ENCODE measurements around the gene TBL1X. TPM values are rescaled to one million over a fixed set of nuclear protein-coding genes. Genes with fewer than 3 reads are reported as not detected.

Gene TBL1X
- total RNA-seq, 1 donor from 2014 or later = 26.4 TPM

- no peak overlapping the region for H3K27ac ChIP-seq (ENCODE audit: low read depth, low read length)
- Mint-ChIP-seq H3K27ac (ENCODE audit: unreplicated experiment) (no peak overlapping the region), H3K27me3 (ENCODE audit: low read depth, unreplicated experiment) (no peaks in the 10 kb centered on the region), H3K36me3 (ENCODE audit: low read depth, unreplicated experiment) (no peaks in the 10 kb centered on the region), H3K9me3 (ENCODE audit: unreplicated experiment) (no peaks in the 10 kb centered on the region), H3K4me3 (ENCODE audit: unreplicated experiment) (no peak overlapping the region), H3K4me1 (ENCODE audit: low read depth, unreplicated experiment) (no peaks in the 10 kb centered on the region)
- TF ChIP-seq EZH2 (IDR thresholded peaks at IDR 0.05; ENCODE audit: insufficient read depth, low read length) = no peak
- no peak for TF ChIP-seq CTCF (IDR thresholded peaks at IDR 0.05; ENCODE audit: insufficient read depth, low read depth, low read length)
- H3K4me2 ChIP-seq (ENCODE audit: low read length) = no peak overlapping the region
- no peak overlapping the region for H3K4me3 ChIP-seq (ENCODE audit: insufficient read depth, low read depth, low read length)
- no peaks in the 10 kb centered on the region for H3K36me3 ChIP-seq (ENCODE audit: insufficient read depth, low read length)
- no peak overlapping the region for H2AFZ ChIP-seq (ENCODE audit: low read depth, low read length)
- peaks cover 7% of the 10 kb centered on the region for H3K4me1 ChIP-seq (ENCODE audit: insufficient read depth, low read length)
- no peaks in the 10 kb centered on the region for H3K9me3 ChIP-seq (ENCODE audit: insufficient read depth, low read depth, low read length)
- FAIRE-seq = no peak
- H3K27me3 ChIP-seq (ENCODE audit: insufficient read depth, low read length) = no peaks in the 10 kb centered on the region
- H4K20me1 ChIP-seq (ENCODE audit: insufficient read depth, low read length) = peaks cover 12% of the 10 kb centered on the region
- peaks cover 6% of the 10 kb centered on the region for H3K79me2 ChIP-seq (ENCODE audit: insufficient read depth, low read length)
- no peak for DNase-seq (ENCODE audit: low read depth)
- H3K9ac ChIP-seq (ENCODE audit: low read length) = no peak overlapping the region
These were observed 108.6 kb downstream of the TBL1X start for GRCh38 chrX:9573282-9574106.

- no peak overlapping the region for H2AFZ ChIP-seq (ENCODE audit: low read depth, low read length)
- no peaks in the 10 kb centered on the region for H3K36me3 ChIP-seq (ENCODE audit: insufficient read depth, low read length)
- peaks cover 6% of the 10 kb centered on the region for H3K4me1 Mint-ChIP-seq (ENCODE audit: low read depth, unreplicated experiment)
- H3K4me3 ChIP-seq (ENCODE audit: insufficient read depth, low read depth, low read length) = no peak overlapping the region
- no peak overlapping the region for H3K27ac Mint-ChIP-seq (ENCODE audit: unreplicated experiment)
- no peak overlapping the region for H3K27ac ChIP-seq (ENCODE audit: low read depth, low read length)
- H3K4me2 ChIP-seq (ENCODE audit: low read length) = no peak overlapping the region
- H3K27me3 ChIP-seq (ENCODE audit: insufficient read depth, low read length) = no peaks in the 10 kb centered on the region
- H3K9me3 ChIP-seq (ENCODE audit: insufficient read depth, low read depth, low read length) = no peaks in the 10 kb centered on the region
- H3K4me3 Mint-ChIP-seq (ENCODE audit: unreplicated experiment) = no peak overlapping the region
- FAIRE-seq (no peak), DNase-seq (ENCODE audit: low read depth) (no peak)
- H3K27me3 Mint-ChIP-seq (ENCODE audit: low read depth, unreplicated experiment) = no peaks in the 10 kb centered on the region
- no peaks in the 10 kb centered on the region for H3K9me3 Mint-ChIP-seq (ENCODE audit: unreplicated experiment)
- TF ChIP-seq CTCF (IDR thresholded peaks at IDR 0.05; ENCODE audit: insufficient read depth, low read depth, low read length) = no peak
- no peak for TF ChIP-seq EZH2 (IDR thresholded peaks at IDR 0.05; ENCODE audit: insufficient read depth, low read length)
- no peaks in the 10 kb centered on the region for H3K4me1 ChIP-seq (ENCODE audit: insufficient read depth, low read length)
- H3K9ac ChIP-seq (ENCODE audit: low read length) = no peak overlapping the region
- H3K36me3 Mint-ChIP-seq (ENCODE audit: low read depth, unreplicated experiment) = no peaks in the 10 kb centered on the region
- H3K79me2 ChIP-seq (ENCODE audit: insufficient read depth, low read length) = no peaks in the 10 kb centered on the region
- H4K20me1 ChIP-seq (ENCODE audit: insufficient read depth, low read length) = peaks cover 4% of the 10 kb centered on the region
These were observed 111.2 kb downstream of the TBL1X start for GRCh38 chrX:9576059-9576458.

- DNase-seq (ENCODE audit: low read depth) (no peak), FAIRE-seq (peak; percentile 67)
- Mint-ChIP-seq H3K27ac (ENCODE audit: unreplicated experiment) (no peak overlapping the region), H3K27me3 (ENCODE audit: low read depth, unreplicated experiment) (no peaks in the 10 kb centered on the region), H3K4me1 (ENCODE audit: low read depth, unreplicated experiment) (peaks cover 6% of the 10 kb centered on the region), H3K4me3 (ENCODE audit: unreplicated experiment) (no peak overlapping the region), H3K9me3 (ENCODE audit: unreplicated experiment) (no peaks in the 10 kb centered on the region), H3K36me3 (ENCODE audit: low read depth, unreplicated experiment) (no peaks in the 10 kb centered on the region)
- no peak overlapping the region for H3K4me3 ChIP-seq (ENCODE audit: insufficient read depth, low read depth, low read length)
- no peaks in the 10 kb centered on the region for H3K79me2 ChIP-seq (ENCODE audit: insufficient read depth, low read length)
- TF ChIP-seq EZH2 (IDR thresholded peaks at IDR 0.05; ENCODE audit: insufficient read depth, low read length) (no peak), CTCF (IDR thresholded peaks at IDR 0.05; ENCODE audit: insufficient read depth, low read depth, low read length) (no peak)
- H4K20me1 ChIP-seq (ENCODE audit: insufficient read depth, low read length) = peaks cover 4% of the 10 kb centered on the region
- H3K9me3 ChIP-seq (ENCODE audit: insufficient read depth, low read depth, low read length) = no peaks in the 10 kb centered on the region
- no peak overlapping the region for H3K27ac ChIP-seq (ENCODE audit: low read depth, low read length)
- no peak overlapping the region for H3K4me2 ChIP-seq (ENCODE audit: low read length)
- no peak overlapping the region for H3K9ac ChIP-seq (ENCODE audit: low read length)
- no peaks in the 10 kb centered on the region for H3K4me1 ChIP-seq (ENCODE audit: insufficient read depth, low read length)
- no peaks in the 10 kb centered on the region for H3K36me3 ChIP-seq (ENCODE audit: insufficient read depth, low read length)
- H2AFZ ChIP-seq (ENCODE audit: low read depth, low read length) = no peak overlapping the region
- no peaks in the 10 kb centered on the region for H3K27me3 ChIP-seq (ENCODE audit: insufficient read depth, low read length)
These were observed 112.7 kb downstream of the TBL1X start for GRCh38 chrX:9577555-9577954.

Measured in astrocyte (in vitro differentiated cells and primary cell).